ENCODE measurements around the gene ZNF202. TPM values are rescaled to one million over a fixed set of nuclear protein-coding genes. Genes with fewer than 3 reads are reported as not detected.
"Not testable (repeated sequence)": the region's sequence is repeated elsewhere in the genome, so short reads cannot be mapped to it uniquely, and the experiment has no call there.

Gene ZNF202
- polyA plus RNA-seq, 1 experiment: 7.4 TPM

- ChIA-PET CTCF (interaction anchor here (1.8 kb wide), 1 partner anchor 15 kb away, joined by 6 read pairs; no protein-coding TSS in a partner anchor), POLR2A (no interaction called here)
- Histone ChIP-seq H3K27me3 (ENCODE audit: control insufficient read depth, insufficient read depth, low read length) (no peaks in the 10 kb centered on the region), H3K4me3 (ENCODE audit: low read depth, low read length) (no peak overlapping the region), H3K36me3 (ENCODE audit: control insufficient read depth, insufficient read depth, low read length) (peaks cover 26% of the 10 kb centered on the region)
- no peak for DNase-seq (ENCODE audit: low read depth)
- TF ChIP-seq, protein P1, sequence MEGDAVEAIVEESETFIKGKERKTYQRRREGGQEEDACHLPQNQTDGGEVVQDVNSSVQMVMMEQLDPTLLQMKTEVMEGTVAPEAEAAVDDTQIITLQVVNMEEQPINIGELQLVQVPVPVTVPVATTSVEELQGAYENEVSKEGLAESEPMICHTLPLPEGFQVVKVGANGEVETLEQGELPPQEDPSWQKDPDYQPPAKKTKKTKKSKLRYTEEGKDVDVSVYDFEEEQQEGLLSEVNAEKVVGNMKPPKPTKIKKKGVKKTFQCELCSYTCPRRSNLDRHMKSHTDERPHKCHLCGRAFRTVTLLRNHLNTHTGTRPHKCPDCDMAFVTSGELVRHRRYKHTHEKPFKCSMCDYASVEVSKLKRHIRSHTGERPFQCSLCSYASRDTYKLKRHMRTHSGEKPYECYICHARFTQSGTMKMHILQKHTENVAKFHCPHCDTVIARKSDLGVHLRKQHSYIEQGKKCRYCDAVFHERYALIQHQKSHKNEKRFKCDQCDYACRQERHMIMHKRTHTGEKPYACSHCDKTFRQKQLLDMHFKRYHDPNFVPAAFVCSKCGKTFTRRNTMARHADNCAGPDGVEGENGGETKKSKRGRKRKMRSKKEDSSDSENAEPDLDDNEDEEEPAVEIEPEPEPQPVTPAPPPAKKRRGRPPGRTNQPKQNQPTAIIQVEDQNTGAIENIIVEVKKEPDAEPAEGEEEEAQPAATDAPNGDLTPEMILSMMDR (IDR thresholded peaks at IDR 0.05; ENCODE audit: insufficient read depth, low read depth, low read length): no peak
Observed at GRCh38 chr11:123725995-123726655, 15.3 kb downstream of the ZNF202 start.

DNA sequence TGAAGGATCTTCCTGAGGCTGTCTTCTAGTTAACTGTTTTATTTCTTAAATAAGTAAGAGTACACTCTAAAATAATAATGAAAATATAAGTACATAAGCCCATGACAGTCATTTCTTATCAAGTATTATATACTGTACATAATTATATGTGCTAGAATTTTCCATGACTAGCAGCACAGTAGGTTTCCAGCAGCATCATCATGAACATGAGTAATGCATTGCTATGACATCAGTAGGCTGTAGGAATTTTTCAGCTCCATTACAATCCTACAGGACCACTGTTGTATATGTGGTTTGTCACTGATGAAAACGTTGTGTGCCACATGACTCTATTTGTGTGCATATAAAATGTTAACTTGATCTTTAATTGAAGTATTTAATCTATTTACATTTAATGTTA lies 22.0 kb downstream of the ZNF202 start:
- TF ChIP-seq, protein P1 (IDR thresholded peaks at IDR 0.05; ENCODE audit: insufficient read depth, low read depth, low read length): no peak
- ChIA-PET CTCF (interaction anchor here (0.9 to 5.3 kb wide), 4 partner anchors 8 to 79 kb away, joined by 3 to 25 read pairs (median 12); no protein-coding TSS in a partner anchor), POLR2A (no interaction called here)
- H3K36me3 ChIP-seq (ENCODE audit: control insufficient read depth, insufficient read depth, low read length): no peaks in the 10 kb centered on the region
- no peak for DNase-seq (ENCODE audit: low read depth)
- H3K4me3 ChIP-seq (ENCODE audit: low read depth, low read length): no peak overlapping the region
- H3K27me3 ChIP-seq (ENCODE audit: control insufficient read depth, insufficient read depth, low read length): no peaks in the 10 kb centered on the region; the same call in 1 of the 2 replicates

GRCh38 chr11:123718469-123718868 lies 23.0 kb downstream of the ZNF202 start:
- no peak for DNase-seq (ENCODE audit: low read depth)
- ChIA-PET CTCF (interaction anchor here (4.4 to 5.3 kb wide), 2 partner anchors 7 to 11 kb away, joined by 21 to 25 read pairs; no protein-coding TSS in a partner anchor), POLR2A (no interaction called here)
- TF ChIP-seq, protein P1 (IDR thresholded peaks at IDR 0.05; ENCODE audit: insufficient read depth, low read depth, low read length): no peak
- Histone ChIP-seq H3K4me3 (ENCODE audit: low read depth, low read length) (no peak overlapping the region), H3K36me3 (ENCODE audit: control insufficient read depth, insufficient read depth, low read length) (no peaks in the 10 kb centered on the region), H3K27me3 (ENCODE audit: control insufficient read depth, insufficient read depth, low read length) (no peaks in the 10 kb centered on the region; the same call in 1 of the 2 replicates)

GRCh38 chr11:123718063-123718462 lies 23.4 kb downstream of the ZNF202 start:
- TF ChIP-seq, protein P1 (IDR thresholded peaks at IDR 0.05; ENCODE audit: insufficient read depth, low read depth, low read length): no peak
- Histone ChIP-seq H3K36me3 (ENCODE audit: control insufficient read depth, insufficient read depth, low read length) (no peaks in the 10 kb centered on the region), H3K27me3 (ENCODE audit: control insufficient read depth, insufficient read depth, low read length) (no peaks in the 10 kb centered on the region; the same call in 1 of the 2 replicates), H3K4me3 (ENCODE audit: low read depth, low read length) (no peak overlapping the region)
- CTCF ChIA-PET: interaction anchor here (5.3 kb wide), 1 partner anchor 11 kb away, joined by 25 read pairs; no protein-coding TSS in a partner anchor
- POLR2A ChIA-PET: no interaction called here
- no peak for DNase-seq (ENCODE audit: low read depth)

DNA sequence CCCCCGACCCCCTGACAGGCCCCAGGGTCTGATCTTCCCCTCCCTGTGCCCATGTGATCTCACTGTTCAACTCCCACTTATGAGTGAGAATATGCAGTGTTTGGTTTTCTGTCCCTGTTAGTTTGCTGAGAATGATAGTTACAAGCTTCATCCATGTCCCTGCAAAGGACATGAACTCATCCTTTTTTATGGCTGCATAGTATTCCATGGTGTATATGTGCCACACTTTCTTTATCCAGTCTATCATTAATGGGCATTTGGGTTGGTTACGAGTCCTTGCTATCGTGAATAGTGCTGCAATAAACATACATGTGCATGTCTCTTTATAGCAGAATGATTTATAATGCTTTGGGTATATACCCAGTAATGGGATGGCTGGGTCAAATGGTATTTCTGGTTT lies 28.8 kb downstream of the ZNF202 start:
- H3K27me3 ChIP-seq (ENCODE audit: control insufficient read depth, insufficient read depth, low read length); DNase-seq (ENCODE audit: low read depth); H3K36me3 ChIP-seq (ENCODE audit: control insufficient read depth, insufficient read depth, low read length); POLR2A ChIA-PET; H3K4me3 ChIP-seq (ENCODE audit: low read depth, low read length): not testable (repeated sequence)
- CTCF ChIA-PET: interaction anchor here (1.3 to 8.7 kb wide), 7 partner anchors 8 to 131 kb away, joined by 3 to 207 read pairs (median 14); no protein-coding TSS in a partner anchor
